HEK293 (cell line): ENCODE results near the gene ARPC4.

Experiments used
- CTCF ChIA-PET: fragments of 350-600 bp; formaldehyde crosslinking; extraction: SDS; loops from one replicate; lab custom pipeline; 2021; ENCODE audit warnings: antibody characterized with exemption; lab: Yijun Ruan, JAX
- POLR2A ChIA-PET: fragments of 300-600 bp; formaldehyde crosslinking; extraction: SDS; loops from one replicate; lab custom pipeline; 2020; ENCODE audit warnings: antibody characterized with exemption, inconsistent platforms; lab: Yijun Ruan, JAX
- H3K27ac ChIP-seq: fragments of 200-500 bp; sonication (Bioruptor generic); 2 replicates; pipeline ENCODE4 v1.5.1; 2014; ENCODE audit warnings: low read depth, low read length, control low read depth, inconsistent platforms; ENCODE audit errors: extremely low read depth
- H3K36me3 ChIP-seq, 2 experiments: fragments of 200-500 bp in 1 of 2; sonication (Bioruptor generic) in 1 of 2; 1 replicate in 1 of 2; 2 replicates in 1 of 2; pipeline ENCODE4 v1.5.1; 2014 to 2017; ENCODE audit warnings: inconsistent platforms in 2 of 2, low read length in 2 of 2; ENCODE audit not compliant: control insufficient read depth in 2 of 2, insufficient read depth in 1 of 2
- H3K4me1 ChIP-seq: fragments of 200-500 bp; sonication (Bioruptor generic); 2 replicates; pipeline ENCODE4 v1.5.1; 2014; ENCODE audit warnings: mild to moderate bottlenecking, low read length, inconsistent platforms; ENCODE audit not compliant: control insufficient read depth, insufficient read depth
- H3K4me3 ChIP-seq: 2 replicates; pipeline ENCODE4 v1.5.1; 2011; ENCODE audit warnings: low read depth, mild to moderate bottlenecking, control low read depth, low read length, moderate library complexity
- H3K9me3 ChIP-seq: fragments of 200-500 bp; sonication (Bioruptor generic); 2 replicates; pipeline ENCODE4 v1.5.1; 2014; ENCODE audit warnings: low read depth, low read length, inconsistent platforms; ENCODE audit not compliant: control insufficient read depth, insufficient read depth
- GFI1B ChIP-seq: fragments of 450-650 bp; formaldehyde crosslinking; IDR thresholded peaks from 2 replicates; pipeline ENCODE4 v1.5.1; 2016; ENCODE audit warnings: missing biosample characterization, missing genetic modification characterization
- GLI2 ChIP-seq: fragments of 450-650 bp; formaldehyde crosslinking; IDR thresholded peaks from 2 replicates; pipeline ENCODE4; 2017; ENCODE audit warnings: missing biosample characterization, missing genetic modification characterization, low read depth, borderline replicate concordance
- GLI4 ChIP-seq: fragments of 450-650 bp; formaldehyde crosslinking; IDR thresholded peaks from 2 replicates; pipeline ENCODE4 v1.5.1; 2016; ENCODE audit warnings: missing biosample characterization, missing genetic modification characterization
- GLIS2 ChIP-seq: fragments of 450-650 bp; formaldehyde crosslinking; IDR thresholded peaks from 2 replicates; pipeline ENCODE4 v1.5.1; 2016; ENCODE audit warnings: missing biosample characterization, missing genetic modification characterization
- KLF1 ChIP-seq: fragments of 450-650 bp; formaldehyde crosslinking; IDR thresholded peaks from 2 replicates; pipeline ENCODE4 v1.5.1; 2016; ENCODE audit warnings: missing biosample characterization, missing genetic modification characterization
- MYNN ChIP-seq: fragments of 450-650 bp; formaldehyde crosslinking; IDR thresholded peaks from 2 replicates; pipeline ENCODE4 v1.5.1; 2016; ENCODE audit warnings: missing biosample characterization, missing genetic modification characterization, borderline replicate concordance
- OSR2 ChIP-seq: fragments of 450-650 bp; formaldehyde crosslinking; IDR thresholded peaks from 2 replicates; pipeline ENCODE4 v1.5.1; 2016; ENCODE audit warnings: missing biosample characterization, missing genetic modification characterization
- PRDM1 ChIP-seq: fragments of 450-650 bp; formaldehyde crosslinking; IDR thresholded peaks from 2 replicates; pipeline ENCODE4; 2016; ENCODE audit warnings: missing biosample characterization, missing genetic modification characterization
- RBAK ChIP-seq: fragments of 450-650 bp; formaldehyde crosslinking; IDR thresholded peaks from 2 replicates; pipeline ENCODE4 v1.5.1; 2016; ENCODE audit warnings: missing biosample characterization, missing genetic modification characterization
- SALL2 ChIP-seq: fragments of 450-650 bp; formaldehyde crosslinking; IDR thresholded peaks from 2 replicates; pipeline ENCODE4 v1.5.0; 2017; ENCODE audit warnings: missing biosample characterization, mild to moderate bottlenecking, missing genetic modification characterization, borderline replicate concordance
- SCRT1 ChIP-seq: fragments of 450-650 bp; formaldehyde crosslinking; IDR thresholded peaks from 2 replicates; pipeline ENCODE4 v1.5.1; 2016; ENCODE audit warnings: missing biosample characterization, missing genetic modification characterization, borderline replicate concordance
- SP3 ChIP-seq: fragments of 450-650 bp; formaldehyde crosslinking; IDR thresholded peaks from 2 replicates; pipeline ENCODE4 v1.5.1; 2016; ENCODE audit warnings: missing biosample characterization, missing genetic modification characterization
- ZBTB7A ChIP-seq: fragments of 450-650 bp; formaldehyde crosslinking; IDR thresholded peaks from 2 replicates; pipeline ENCODE4 v1.5.1; 2016; ENCODE audit warnings: low read depth, missing biosample characterization, missing genetic modification characterization
- ZBTB8A ChIP-seq: fragments of 450-650 bp; formaldehyde crosslinking; IDR thresholded peaks from 2 replicates; pipeline ENCODE4 v1.5.1; 2016; ENCODE audit warnings: missing biosample characterization, missing genetic modification characterization
- ZNF112 ChIP-seq: fragments of 450-650 bp; formaldehyde crosslinking; IDR thresholded peaks from 2 replicates; pipeline ENCODE4 v1.5.0; 2017; ENCODE audit warnings: missing biosample characterization, missing genetic modification characterization
- ZNF114 ChIP-seq: fragments of 450-650 bp; formaldehyde crosslinking; IDR thresholded peaks from 2 replicates; pipeline ENCODE4 v1.5.0; 2017; ENCODE audit warnings: missing biosample characterization, missing genetic modification characterization
- ZNF138 ChIP-seq: fragments of 450-650 bp; formaldehyde crosslinking; IDR thresholded peaks from 2 replicates; pipeline ENCODE4 v1.5.1; 2016; ENCODE audit warnings: missing biosample characterization, missing genetic modification characterization, borderline replicate concordance
- ZNF140 ChIP-seq: fragments of 450-650 bp; formaldehyde crosslinking; IDR thresholded peaks from 2 replicates; pipeline ENCODE4 v1.5.1; 2016; ENCODE audit warnings: missing biosample characterization, missing genetic modification characterization
- ZNF174 ChIP-seq: fragments of 450-650 bp; formaldehyde crosslinking; IDR thresholded peaks from 2 replicates; pipeline ENCODE4 v1.5.0; 2017; ENCODE audit warnings: missing biosample characterization, mild to moderate bottlenecking, missing genetic modification characterization
- ZNF23 ChIP-seq: fragments of 450-650 bp; formaldehyde crosslinking; IDR thresholded peaks from 2 replicates; pipeline ENCODE4 v1.5.1; 2016; ENCODE audit warnings: missing biosample characterization, missing genetic modification characterization, borderline replicate concordance
- ZNF248 ChIP-seq: fragments of 450-650 bp; formaldehyde crosslinking; IDR thresholded peaks from 2 replicates; pipeline ENCODE4 v1.5.1; 2017; ENCODE audit warnings: missing biosample characterization, missing genetic modification characterization
- ZNF311 ChIP-seq: fragments of 450-650 bp; formaldehyde crosslinking; IDR thresholded peaks from 2 replicates; pipeline ENCODE4 v1.5.1; 2017; ENCODE audit warnings: missing biosample characterization, missing genetic modification characterization, borderline replicate concordance
- ZNF350 ChIP-seq: fragments of 450-650 bp; formaldehyde crosslinking; IDR thresholded peaks from 2 replicates; pipeline ENCODE4 v1.5.0; 2017; ENCODE audit warnings: missing biosample characterization, mild to moderate bottlenecking, missing genetic modification characterization
- ZNF37A ChIP-seq: fragments of 450-650 bp; IDR thresholded peaks from 2 replicates; pipeline ENCODE4 v1.5.1; 2018; ENCODE audit warnings: missing biosample characterization, missing genetic modification characterization
- ZNF488 ChIP-seq: fragments of 450-650 bp; formaldehyde crosslinking; IDR thresholded peaks from 2 replicates; pipeline ENCODE4 v1.5.1; 2016; ENCODE audit warnings: missing biosample characterization, missing genetic modification characterization
- ZNF510 ChIP-seq: fragments of 450-650 bp; formaldehyde crosslinking; IDR thresholded peaks from 2 replicates; pipeline ENCODE4 v1.5.1; 2018; ENCODE audit warnings: mild to moderate bottlenecking, missing genetic modification characterization, missing biosample characterization; ENCODE audit not compliant: insufficient replicate concordance
- ZNF629 ChIP-seq: fragments of 450-650 bp; formaldehyde crosslinking; IDR thresholded peaks from 2 replicates; pipeline ENCODE4 v1.5.1; 2017; ENCODE audit warnings: missing biosample characterization, missing genetic modification characterization
- ZNF654 ChIP-seq: fragments of 450-650 bp; formaldehyde crosslinking; IDR thresholded peaks from 2 replicates; pipeline ENCODE4 v1.5.1; 2016; ENCODE audit warnings: low read depth, missing biosample characterization, missing genetic modification characterization
- TF ChIP-seq, protein P1 (sequence below): fragments of 450-650 bp; formaldehyde crosslinking; IDR thresholded peaks from 2 replicates; pipeline ENCODE4 v1.5.1; 2016; ENCODE audit warnings: missing biosample characterization, missing genetic modification characterization, low read depth
- TF ChIP-seq, protein P2 (sequence below): fragments of 450-650 bp; formaldehyde crosslinking; IDR thresholded peaks from 2 replicates; pipeline ENCODE4 v1.5.1; 2016; ENCODE audit warnings: missing biosample characterization, missing genetic modification characterization
- TF ChIP-seq, protein P3 (sequence below): fragments of 450-650 bp; formaldehyde crosslinking; IDR thresholded peaks from 2 replicates; pipeline ENCODE4 v1.5.1; 2016; ENCODE audit warnings: missing biosample characterization, missing genetic modification characterization
- TF ChIP-seq, protein P4 (sequence below): fragments of 450-650 bp; formaldehyde crosslinking; IDR thresholded peaks from 2 replicates; pipeline ENCODE4 v1.5.1; 2016; ENCODE audit warnings: missing biosample characterization, missing genetic modification characterization

ARPC4 gene

GRCh38 chr3:9781978-9782603 lies 10.8 kb upstream of the ARPC4 start:
- Histone ChIP-seq H3K4me1 (no peaks in the 10 kb centered on the region), H3K9me3 (no peaks in the 10 kb centered on the region), H3K27ac (no peak overlapping the region), H3K4me3 (no peak overlapping the region), H3K36me3 (peaks cover 13 to 72% of the 10 kb centered on the region in 2 experiments; a peak in 2 of 3 replicates)
- POLR2A ChIA-PET = interaction anchor here (1.4 to 1.7 kb wide), 3 partner anchors 11 to 15 kb away, joined by 3 to 8 read pairs (median 6); partner anchors contain the start of genes ARPC4 and CAMK1
- CTCF ChIA-PET = interaction anchor here (0.7 to 2.0 kb wide), 5 partner anchors 8 to 569 kb away, joined by 3 to 5 read pairs (median 4); no protein-coding TSS in a partner anchor
- no peak for TF ChIP-seq ZNF311 (tag by site-specific recombination)
- TF ChIP-seq, protein P1, sequence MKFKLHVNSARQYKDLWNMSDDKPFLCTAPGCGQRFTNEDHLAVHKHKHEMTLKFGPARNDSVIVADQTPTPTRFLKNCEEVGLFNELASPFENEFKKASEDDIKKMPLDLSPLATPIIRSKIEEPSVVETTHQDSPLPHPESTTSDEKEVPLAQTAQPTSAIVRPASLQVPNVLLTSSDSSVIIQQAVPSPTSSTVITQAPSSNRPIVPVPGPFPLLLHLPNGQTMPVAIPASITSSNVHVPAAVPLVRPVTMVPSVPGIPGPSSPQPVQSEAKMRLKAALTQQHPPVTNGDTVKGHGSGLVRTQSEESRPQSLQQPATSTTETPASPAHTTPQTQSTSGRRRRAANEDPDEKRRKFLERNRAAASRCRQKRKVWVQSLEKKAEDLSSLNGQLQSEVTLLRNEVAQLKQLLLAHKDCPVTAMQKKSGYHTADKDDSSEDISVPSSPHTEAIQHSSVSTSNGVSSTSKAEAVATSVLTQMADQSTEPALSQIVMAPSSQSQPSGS = no peak
- TF ChIP-seq ZNF140 (tag by site-specific recombination) = no peak
- TF ChIP-seq KLF1 = no peak
- TF ChIP-seq SP3 = no peak
- no peak for TF ChIP-seq ZBTB7A
- TF ChIP-seq ZNF114 = no peak
- TF ChIP-seq ZNF37A (tag by site-specific recombination) = no peak
- TF ChIP-seq ZNF174 (tag by site-specific recombination) = no peak
- TF ChIP-seq ZNF488 = no peak
- TF ChIP-seq SALL2 (tag by site-specific recombination) = no peak
- TF ChIP-seq MYNN = no peak
- peak; percentile 94 for TF ChIP-seq GFI1B (tag by site-specific recombination)
- peak; percentile 68 for TF ChIP-seq OSR2
- no peak for TF ChIP-seq GLI4 (tag by site-specific recombination)
- no peak for TF ChIP-seq ZNF350 (tag by site-specific recombination)
- TF ChIP-seq ZBTB8A (tag by site-specific recombination) = no peak
- TF ChIP-seq ZNF138 (tag by site-specific recombination) = no peak
- TF ChIP-seq, protein P2, sequence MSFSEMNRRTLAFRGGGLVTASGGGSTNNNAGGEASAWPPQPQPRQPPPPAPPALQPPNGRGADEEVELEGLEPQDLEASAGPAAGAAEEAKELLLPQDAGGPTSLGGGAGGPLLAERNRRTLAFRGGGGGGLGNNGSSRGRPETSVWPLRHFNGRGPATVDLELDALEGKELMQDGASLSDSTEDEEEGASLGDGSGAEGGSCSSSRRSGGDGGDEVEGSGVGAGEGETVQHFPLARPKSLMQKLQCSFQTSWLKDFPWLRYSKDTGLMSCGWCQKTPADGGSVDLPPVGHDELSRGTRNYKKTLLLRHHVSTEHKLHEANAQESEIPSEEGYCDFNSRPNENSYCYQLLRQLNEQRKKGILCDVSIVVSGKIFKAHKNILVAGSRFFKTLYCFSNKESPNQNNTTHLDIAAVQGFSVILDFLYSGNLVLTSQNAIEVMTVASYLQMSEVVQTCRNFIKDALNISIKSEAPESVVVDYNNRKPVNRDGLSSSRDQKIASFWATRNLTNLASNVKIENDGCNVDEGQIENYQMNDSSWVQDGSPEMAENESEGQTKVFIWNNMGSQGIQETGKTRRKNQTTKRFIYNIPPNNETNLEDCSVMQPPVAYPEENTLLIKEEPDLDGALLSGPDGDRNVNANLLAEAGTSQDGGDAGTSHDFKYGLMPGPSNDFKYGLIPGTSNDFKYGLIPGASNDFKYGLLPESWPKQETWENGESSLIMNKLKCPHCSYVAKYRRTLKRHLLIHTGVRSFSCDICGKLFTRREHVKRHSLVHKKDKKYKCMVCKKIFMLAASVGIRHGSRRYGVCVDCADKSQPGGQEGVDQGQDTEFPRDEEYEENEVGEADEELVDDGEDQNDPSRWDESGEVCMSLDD (tag by site-specific recombination) = no peak
- no peak for TF ChIP-seq ZNF112
- TF ChIP-seq, protein P3, sequence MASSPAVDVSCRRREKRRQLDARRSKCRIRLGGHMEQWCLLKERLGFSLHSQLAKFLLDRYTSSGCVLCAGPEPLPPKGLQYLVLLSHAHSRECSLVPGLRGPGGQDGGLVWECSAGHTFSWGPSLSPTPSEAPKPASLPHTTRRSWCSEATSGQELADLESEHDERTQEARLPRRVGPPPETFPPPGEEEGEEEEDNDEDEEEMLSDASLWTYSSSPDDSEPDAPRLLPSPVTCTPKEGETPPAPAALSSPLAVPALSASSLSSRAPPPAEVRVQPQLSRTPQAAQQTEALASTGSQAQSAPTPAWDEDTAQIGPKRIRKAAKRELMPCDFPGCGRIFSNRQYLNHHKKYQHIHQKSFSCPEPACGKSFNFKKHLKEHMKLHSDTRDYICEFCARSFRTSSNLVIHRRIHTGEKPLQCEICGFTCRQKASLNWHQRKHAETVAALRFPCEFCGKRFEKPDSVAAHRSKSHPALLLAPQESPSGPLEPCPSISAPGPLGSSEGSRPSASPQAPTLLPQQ (tag by site-specific recombination) = peak; percentile 68; the same call in 1 of the 2 replicates
- TF ChIP-seq ZNF248 = no peak
- no peak for TF ChIP-seq GLI2 (tag by site-specific recombination)
- TF ChIP-seq ZNF510 (tag by site-specific recombination) = no peak
- TF ChIP-seq SCRT1 = no peak
- no peak for TF ChIP-seq GLIS2 (tag by site-specific recombination)
- TF ChIP-seq, protein P4, sequence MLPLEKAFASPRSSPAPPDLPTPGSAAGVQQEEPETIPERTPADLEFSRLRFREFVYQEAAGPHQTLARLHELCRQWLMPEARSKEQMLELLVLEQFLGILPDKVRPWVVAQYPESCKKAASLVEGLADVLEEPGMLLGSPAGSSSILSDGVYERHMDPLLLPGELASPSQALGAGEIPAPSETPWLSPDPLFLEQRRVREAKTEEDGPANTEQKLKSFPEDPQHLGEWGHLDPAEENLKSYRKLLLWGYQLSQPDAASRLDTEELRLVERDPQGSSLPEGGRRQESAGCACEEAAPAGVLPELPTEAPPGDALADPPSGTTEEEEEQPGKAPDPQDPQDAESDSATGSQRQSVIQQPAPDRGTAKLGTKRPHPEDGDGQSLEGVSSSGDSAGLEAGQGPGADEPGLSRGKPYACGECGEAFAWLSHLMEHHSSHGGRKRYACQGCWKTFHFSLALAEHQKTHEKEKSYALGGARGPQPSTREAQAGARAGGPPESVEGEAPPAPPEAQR (tag by site-specific recombination) = no peak
- TF ChIP-seq PRDM1 (tag by site-specific recombination) = no peak
- no peak for TF ChIP-seq RBAK (tag by site-specific recombination)
- no peak for TF ChIP-seq ZNF23 (tag by site-specific recombination)
- no peak for TF ChIP-seq ZNF654 (tag by site-specific recombination)
- no peak for TF ChIP-seq ZNF629 (tag by site-specific recombination)
